ENCODE results near the gene CUL9.
A peak's percentile ranks its signal among the peaks of the same experiment; 100 is the strongest.

CUL9 gene

GRCh38 chr6:43147691-43148477 is 34.1 kb upstream of the CUL9 start:
- no peak overlapping the region for H3K27ac ChIP-seq (ENCODE audit: low read depth, low read length)
- no peaks in the 10 kb centered on the region for H3K36me3 ChIP-seq (ENCODE audit: control insufficient read depth in 5 of 5, insufficient read depth in 5 of 5, low read length in 5 of 5)
- H3K9ac ChIP-seq (ENCODE audit: low read length in 5 of 5) = no peak overlapping the region
- H3K4me1 ChIP-seq (ENCODE audit: control insufficient read depth in 5 of 5, insufficient read depth in 5 of 5, low read length in 5 of 5) = peaks cover 3 to 19% (median 13%) of the 10 kb centered on the region in 5 donors
- no peak overlapping the region for H3K4me3 ChIP-seq (ENCODE audit: low read depth in 1 of 5, low read length in 5 of 5)
- peaks cover 0 to 3% (median 0%) of the 10 kb centered on the region in 5 donors for H3K27me3 ChIP-seq (ENCODE audit: control insufficient read depth in 5 of 5, insufficient read depth in 4 of 5, low read length in 5 of 5)
- no peaks in the 10 kb centered on the region for H3K9me3 ChIP-seq (ENCODE audit: control insufficient read depth in 5 of 5, low read length in 5 of 5)

- no peaks in the 10 kb centered on the region for H3K9me3 ChIP-seq (ENCODE audit: control insufficient read depth in 5 of 5, low read length in 5 of 5)
- H3K27me3 ChIP-seq (ENCODE audit: control insufficient read depth in 5 of 5, insufficient read depth in 4 of 5, low read length in 5 of 5) = peaks cover 0 to 3% (median 0%) of the 10 kb centered on the region in 5 donors
- no peak overlapping the region for H3K4me3 ChIP-seq (ENCODE audit: low read depth in 1 of 5, low read length in 5 of 5)
- H3K27ac ChIP-seq (ENCODE audit: low read depth, low read length) = no peak overlapping the region
- peaks cover 0 to 9% (median 5%) of the 10 kb centered on the region in 5 donors for H3K4me1 ChIP-seq (ENCODE audit: control insufficient read depth in 5 of 5, insufficient read depth in 5 of 5, low read length in 5 of 5)
- H3K9ac ChIP-seq (ENCODE audit: low read length in 5 of 5) = no peak overlapping the region
- no peaks in the 10 kb centered on the region for H3K36me3 ChIP-seq (ENCODE audit: control insufficient read depth in 5 of 5, insufficient read depth in 5 of 5, low read length in 5 of 5)
These were observed 32.7 kb upstream of the CUL9 start for GRCh38 chr6:43149265-43149664.

- Histone ChIP-seq H3K36me3 (ENCODE audit: control insufficient read depth in 5 of 5, insufficient read depth in 5 of 5, low read length in 5 of 5) (no peaks in the 10 kb centered on the region), H3K4me1 (ENCODE audit: control insufficient read depth in 5 of 5, insufficient read depth in 5 of 5, low read length in 5 of 5) (peaks cover 0 to 9% (median 5%) of the 10 kb centered on the region in 5 donors), H3K27me3 (ENCODE audit: control insufficient read depth in 5 of 5, insufficient read depth in 4 of 5, low read length in 5 of 5) (peaks cover 0 to 3% (median 0%) of the 10 kb centered on the region in 5 donors), H3K9ac (ENCODE audit: low read length in 5 of 5) (peak overlapping the region in 1 of 5 donors; percentile 20), H3K9me3 (ENCODE audit: control insufficient read depth in 5 of 5, low read length in 5 of 5) (no peaks in the 10 kb centered on the region), H3K4me3 (ENCODE audit: low read depth in 1 of 5, low read length in 5 of 5) (no peak overlapping the region), H3K27ac (ENCODE audit: low read depth, low read length) (no peak overlapping the region)
These were observed 31.8 kb upstream of the CUL9 start for GRCh38 chr6:43150051-43150751.

- Histone ChIP-seq H3K4me1 (ENCODE audit: control insufficient read depth in 5 of 5, insufficient read depth in 5 of 5, low read length in 5 of 5) (no peaks in the 10 kb centered on the region), H3K36me3 (ENCODE audit: control insufficient read depth in 5 of 5, insufficient read depth in 5 of 5, low read length in 5 of 5) (no peaks in the 10 kb centered on the region), H3K27me3 (ENCODE audit: control insufficient read depth in 5 of 5, insufficient read depth in 4 of 5, low read length in 5 of 5) (no peaks in the 10 kb centered on the region), H3K9ac (ENCODE audit: low read length in 5 of 5) (no peak overlapping the region), H3K9me3 (ENCODE audit: control insufficient read depth in 5 of 5, low read length in 5 of 5) (no peaks in the 10 kb centered on the region), H3K27ac (ENCODE audit: low read depth, low read length) (no peak overlapping the region), H3K4me3 (ENCODE audit: low read depth in 1 of 5, low read length in 5 of 5) (no peak overlapping the region)
These were observed 22.4 kb upstream of the CUL9 start for GRCh38 chr6:43159599-43159998.

- Histone ChIP-seq H3K36me3 (ENCODE audit: control insufficient read depth in 5 of 5, insufficient read depth in 5 of 5, low read length in 5 of 5) (no peaks in the 10 kb centered on the region), H3K9me3 (ENCODE audit: control insufficient read depth in 5 of 5, low read length in 5 of 5) (no peaks in the 10 kb centered on the region), H3K4me1 (ENCODE audit: control insufficient read depth in 5 of 5, insufficient read depth in 5 of 5, low read length in 5 of 5) (no peaks in the 10 kb centered on the region), H3K4me3 (ENCODE audit: low read depth in 1 of 5, low read length in 5 of 5) (no peak overlapping the region), H3K27ac (ENCODE audit: low read depth, low read length) (no peak overlapping the region), H3K9ac (ENCODE audit: low read length in 5 of 5) (no peak overlapping the region), H3K27me3 (ENCODE audit: control insufficient read depth in 5 of 5, insufficient read depth in 4 of 5, low read length in 5 of 5) (no peaks in the 10 kb centered on the region)
These were observed 18.1 kb upstream of the CUL9 start for GRCh38 chr6:43163899-43164298.

GRCh38 chr6:43170417-43170930 is 11.5 kb upstream of the CUL9 start:
- Histone ChIP-seq H3K9me3 (ENCODE audit: control insufficient read depth in 5 of 5, low read length in 5 of 5) (no peaks in the 10 kb centered on the region), H3K27me3 (ENCODE audit: control insufficient read depth in 5 of 5, insufficient read depth in 4 of 5, low read length in 5 of 5) (no peaks in the 10 kb centered on the region), H3K4me3 (ENCODE audit: low read depth in 1 of 5, low read length in 5 of 5) (peak overlapping the region; percentile 60 to 95 (median 81)), H3K36me3 (ENCODE audit: control insufficient read depth in 5 of 5, insufficient read depth in 5 of 5, low read length in 5 of 5) (peaks cover 0 to 5% (median 3%) of the 10 kb centered on the region in 5 donors), H3K4me1 (ENCODE audit: control insufficient read depth in 5 of 5, insufficient read depth in 5 of 5, low read length in 5 of 5) (peaks cover 10 to 47% (median 38%) of the 10 kb centered on the region in 5 donors), H3K27ac (ENCODE audit: low read depth, low read length) (peak overlapping the region; percentile 92), H3K9ac (ENCODE audit: low read length in 5 of 5) (peak overlapping the region; percentile 70 to 87 (median 78))

GRCh38 chr6:43170931-43171706 is 10.9 kb upstream of the CUL9 start, which contains the start of gene SRF:
Gene SRF (plus strand): TSS chr6:43171269. CDS start chr6:43171657, 388 bp downstream.
- peak within 1 kb of the TSS; percentile 74 to 95 (median 84) for H3K4me3 ChIP-seq (ENCODE audit: low read depth in 1 of 5, low read length in 5 of 5)
- H3K27ac ChIP-seq (ENCODE audit: low read depth, low read length) = peak within 1 kb of the TSS; percentile 92
- H3K4me1 ChIP-seq (ENCODE audit: control insufficient read depth in 5 of 5, insufficient read depth in 5 of 5, low read length in 5 of 5) = peaks cover 10 to 53% (median 41%) of the 10 kb centered on the region in 5 donors
- no peaks in the 10 kb centered on the region for H3K9me3 ChIP-seq (ENCODE audit: control insufficient read depth in 5 of 5, low read length in 5 of 5)
- peaks cover 0 to 12% (median 9%) of the 10 kb centered on the region in 5 donors for H3K36me3 ChIP-seq (ENCODE audit: control insufficient read depth in 5 of 5, insufficient read depth in 5 of 5, low read length in 5 of 5)
- no peaks in the 10 kb centered on the region for H3K27me3 ChIP-seq (ENCODE audit: control insufficient read depth in 5 of 5, insufficient read depth in 4 of 5, low read length in 5 of 5)
- H3K9ac ChIP-seq (ENCODE audit: low read length in 5 of 5) = peak within 1 kb of the TSS; percentile 84 to 91 (median 87)

- peaks cover 0 to 18% (median 15%) of the 10 kb centered on the region in 5 donors for H3K36me3 ChIP-seq (ENCODE audit: control insufficient read depth in 5 of 5, insufficient read depth in 5 of 5, low read length in 5 of 5)
- H3K27ac ChIP-seq (ENCODE audit: low read depth, low read length) = peak overlapping the region; percentile 92
- peaks cover 10 to 54% (median 41%) of the 10 kb centered on the region in 5 donors for H3K4me1 ChIP-seq (ENCODE audit: control insufficient read depth in 5 of 5, insufficient read depth in 5 of 5, low read length in 5 of 5)
- no peaks in the 10 kb centered on the region for H3K27me3 ChIP-seq (ENCODE audit: control insufficient read depth in 5 of 5, insufficient read depth in 4 of 5, low read length in 5 of 5)
- peak overlapping the region in 4 of 5 donors; percentile 84 to 91 (median 86) for H3K9ac ChIP-seq (ENCODE audit: low read length in 5 of 5)
- peak overlapping the region in 4 of 5 donors; percentile 74 to 87 (median 82) for H3K4me3 ChIP-seq (ENCODE audit: low read depth in 1 of 5, low read length in 5 of 5)
- no peaks in the 10 kb centered on the region for H3K9me3 ChIP-seq (ENCODE audit: control insufficient read depth in 5 of 5, low read length in 5 of 5)
These were observed 10.3 kb upstream of the CUL9 start for GRCh38 chr6:43171707-43172103.

GRCh38 chr6:43172104-43173007 is 9.6 kb upstream of the CUL9 start:
- peak overlapping the region; percentile 68 to 91 (median 84) for H3K9ac ChIP-seq (ENCODE audit: low read length in 5 of 5)
- no peaks in the 10 kb centered on the region for H3K9me3 ChIP-seq (ENCODE audit: control insufficient read depth in 5 of 5, low read length in 5 of 5)
- H3K27me3 ChIP-seq (ENCODE audit: control insufficient read depth in 5 of 5, insufficient read depth in 4 of 5, low read length in 5 of 5) = no peaks in the 10 kb centered on the region
- H3K36me3 ChIP-seq (ENCODE audit: control insufficient read depth in 5 of 5, insufficient read depth in 5 of 5, low read length in 5 of 5) = peaks cover 0 to 20% (median 18%) of the 10 kb centered on the region in 5 donors
- H3K4me1 ChIP-seq (ENCODE audit: control insufficient read depth in 5 of 5, insufficient read depth in 5 of 5, low read length in 5 of 5) = peaks cover 10 to 54% (median 41%) of the 10 kb centered on the region in 5 donors
- peak overlapping the region; percentile 92 for H3K27ac ChIP-seq (ENCODE audit: low read depth, low read length)
- peak overlapping the region; percentile 74 to 97 (median 84) for H3K4me3 ChIP-seq (ENCODE audit: low read depth in 1 of 5, low read length in 5 of 5)
